Naive thymus-derived CD4-positive, alpha-beta T cell (primary cell): Measurements from ENCODE around the gene CD44. TPM values are rescaled to one million over a fixed set of nuclear protein-coding genes. Genes with fewer than 3 reads are reported as not detected.

Experiments used
- ATAC-seq: fragments of 150-1000 bp; cut with Tn5 transposase; 2 replicates; pipeline ENCODE4 v1.10.0; 2021; ENCODE audit warnings: mild to moderate bottlenecking, moderate library complexity
- CTCF ChIA-PET: fragments of 350-600 bp; sonication (Branson Sonifier 250); formaldehyde crosslinking; loops from one replicate; lab custom pipeline; 2021; ENCODE audit warnings: antibody characterized with exemption; lab: Charles Lee
- POLR2A ChIA-PET: fragments of 350-600 bp; sonication (Branson Sonifier 250); formaldehyde crosslinking; loops from one replicate; lab custom pipeline; 2021; ENCODE audit warnings: antibody characterized with exemption, inconsistent platforms; lab: Charles Lee
- DNase-seq, 9 donors: peaks; one replicate each; pipeline versions ENCODE4 v3.0.0 to v3.0.0-alpha.2; 2020 to 2022; ENCODE audit warnings: mixed read lengths in 1 of 9
- H3K27ac ChIP-seq: one replicate; pipeline ENCODE4 v1.7.0; 2013; ENCODE audit warnings: mild to moderate bottlenecking, low read depth, low read length, moderate library complexity
- H3K27me3 ChIP-seq, 2 donors: one replicate each; pipeline ENCODE4 v1.7.0; 2013; ENCODE audit warnings: low read length in 2 of 2, mild to moderate bottlenecking in 2 of 2, moderate library complexity in 2 of 2; ENCODE audit not compliant: control insufficient read depth in 2 of 2, insufficient read depth in 2 of 2
- H3K36me3 ChIP-seq, 3 experiments: 1 replicate in 2 of 3; 2 replicates in 1 of 3; pipeline ENCODE4 v1.7.0; 2013; ENCODE audit warnings: low read length in 3 of 3, mild to moderate bottlenecking in 3 of 3, moderate library complexity in 1 of 3; ENCODE audit not compliant: insufficient read depth in 3 of 3, control insufficient read depth in 2 of 3
- H3K4me1 ChIP-seq, 2 donors: one replicate each; pipeline ENCODE4 v1.7.0; 2013; ENCODE audit warnings: low read length in 2 of 2, mild to moderate bottlenecking in 2 of 2, moderate library complexity in 1 of 2; ENCODE audit not compliant: control insufficient read depth in 2 of 2, insufficient read depth in 2 of 2
- H3K4me3 ChIP-seq: 2 replicates; pipeline ENCODE4 v1.7.0; 2013; ENCODE audit warnings: mild to moderate bottlenecking, low read length
- H3K9me3 ChIP-seq, 3 experiments: 1 replicate in 2 of 3; 2 replicates in 1 of 3; pipeline ENCODE4 v1.7.0; 2013; ENCODE audit warnings: low read length in 3 of 3; ENCODE audit not compliant: control insufficient read depth in 2 of 3
- H3K27ac Mint-ChIP-seq, 9 donors: one replicate each; pipeline ENCODE4 v1.8.0; 2020 to 2022; ENCODE audit warnings: mixed read lengths in 9 of 9, mild to moderate bottlenecking in 8 of 9, moderate library complexity in 5 of 9, inconsistent platforms in 2 of 9
- H3K27me3 Mint-ChIP-seq, 5 donors: one replicate each; pipeline ENCODE4 v1.8.0; 2021 to 2022; ENCODE audit warnings: mixed read lengths in 5 of 5, mild to moderate bottlenecking in 1 of 5
- H3K36me3 Mint-ChIP-seq, 5 donors: one replicate each; pipeline ENCODE4 v1.8.0; 2020 to 2022; ENCODE audit warnings: mixed read lengths in 5 of 5, mild to moderate bottlenecking in 3 of 5, inconsistent platforms in 1 of 5
- H3K4me1 Mint-ChIP-seq, 7 donors: one replicate each; pipeline ENCODE4 v1.8.0; 2020 to 2022; ENCODE audit warnings: mixed read lengths in 7 of 7, mild to moderate bottlenecking in 3 of 7, inconsistent platforms in 1 of 7
- H3K4me3 Mint-ChIP-seq, 10 donors: one replicate each; pipeline ENCODE4 v1.8.0; 2020 to 2022; ENCODE audit warnings: mild to moderate bottlenecking in 10 of 10, mixed read lengths in 10 of 10, moderate library complexity in 6 of 10, inconsistent platforms in 2 of 10
- H3K9me3 Mint-ChIP-seq, 11 donors: one replicate each; pipeline ENCODE4 v1.8.0; 2020 to 2022; ENCODE audit warnings: mixed read lengths in 11 of 11, mild to moderate bottlenecking in 4 of 11, inconsistent platforms in 1 of 11, moderate library complexity in 1 of 11
- intact Hi-C, 2 donors: fragments of 100-400 bp; cut with micrococcal nuclease; formaldehyde crosslinking; loops; one replicate each; pipeline ENCODE4 v1.15.1; 2023
- polyA plus RNA-seq, 2 donors: library from polyadenylated mRNA; unstranded; fragments of 300-500 nt; fragmentation: Illumina TruSeq; gene quantifications; one replicate each; pipeline ENCODE4 v1.2.3, GENCODE V29; 2021
- total RNA-seq, 6 experiments: library from RNA in 5 of 6; stranded (reverse) in 5 of 6; gene quantifications; 1 replicate in 5 of 6; 2 replicates in 1 of 6; pipeline ENCODE4 v1.2.3 and lab custom pipeline; 2021 to 2026

Gene CD44
- total and polyA plus RNA-seq, 7 experiments from 2014 or later = 332 to 1,223 (median 755) TPM

- Histone ChIP-seq H3K9me3 (peaks cover 0 to 8% (median 0%) of the 10 kb centered on the region in 3 experiments), H3K4me3 (no peak overlapping the region), H3K4me1 (peaks cover 15 to 18% of the 10 kb centered on the region in 2 donors), H3K27me3 (no peaks in the 10 kb centered on the region), H3K36me3 (peaks cover 20 to 56% (median 28%) of the 10 kb centered on the region in 3 experiments), H3K27ac (no peak overlapping the region)
- no peak for DNase-seq
- intact Hi-C loops = loop anchor here in 1 of 2 donors (10.0 kb wide), 1 partner anchor 254 kb away; no protein-coding TSS in a partner anchor
- ChIA-PET POLR2A (interaction anchor here (1.1 to 1.2 kb wide), 3 partner anchors 16 to 297 kb away, joined by 3 to 4 read pairs (median 4); partner anchors contain the start of gene CD44), CTCF (interaction anchor here (0.6 to 1.1 kb wide), 2 partner anchors 68 to 92 kb away, joined by 3 to 5 read pairs; no protein-coding TSS in a partner anchor)
- peaks cover 31 to 72% (median 47%) of the 10 kb centered on the region in 7 donors for H3K4me1 Mint-ChIP-seq
- H3K27ac Mint-ChIP-seq = peak overlapping the region in 8 of 9 donors; percentile 14 to 84 (median 68)
- no peak overlapping the region for H3K4me3 Mint-ChIP-seq
- H3K27me3 Mint-ChIP-seq = no peaks in the 10 kb centered on the region
- peaks cover 4 to 47% (median 23%) of the 10 kb centered on the region in 11 donors for H3K9me3 Mint-ChIP-seq
- H3K36me3 Mint-ChIP-seq = peaks cover 46 to 83% (median 75%) of the 10 kb centered on the region in 5 donors
- ATAC-seq = no peak
Measured at GRCh38 chr11:35231076-35231860, 92.3 kb downstream of the CD44 start.

DNA sequence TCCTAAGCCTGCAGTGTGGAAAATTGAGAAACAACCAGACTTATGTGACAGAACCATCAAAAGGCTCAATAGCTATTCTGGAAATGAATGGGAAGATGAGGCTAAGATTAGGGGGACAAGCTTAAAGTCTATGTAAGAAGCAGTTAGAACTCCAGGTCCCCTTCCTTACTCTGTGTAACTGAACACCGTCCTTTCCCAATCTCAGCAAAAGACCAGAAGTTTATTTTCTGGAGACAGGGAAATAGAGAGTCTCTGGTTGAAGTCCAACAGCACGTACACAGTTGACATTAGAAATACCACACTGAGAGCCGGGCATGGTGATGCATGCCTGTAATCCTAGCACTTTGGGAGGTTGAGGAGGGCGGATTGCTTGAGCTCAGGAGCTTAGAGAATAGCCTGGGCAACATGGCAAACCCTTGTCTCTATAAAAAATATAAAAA, 93.9 kb downstream of the CD44 start:
- Histone ChIP-seq H3K27ac (no peak overlapping the region), H3K4me1 (peaks cover 23 to 34% of the 10 kb centered on the region in 2 donors), H3K36me3 (peaks cover 19 to 39% (median 22%) of the 10 kb centered on the region in 3 experiments), H3K4me3 (no peak overlapping the region), H3K9me3 (peaks cover 0 to 8% (median 0%) of the 10 kb centered on the region in 3 experiments), H3K27me3 (no peaks in the 10 kb centered on the region)
- Mint-ChIP-seq H3K27me3 (no peaks in the 10 kb centered on the region), H3K27ac (peak overlapping the region in 7 of 9 donors; percentile 16 to 89 (median 81)), H3K4me1 (peaks cover 41 to 81% (median 54%) of the 10 kb centered on the region in 7 donors), H3K36me3 (peaks cover 37 to 75% (median 62%) of the 10 kb centered on the region in 5 donors), H3K9me3 (peaks cover 4 to 47% (median 23%) of the 10 kb centered on the region in 11 donors), H3K4me3 (peak overlapping the region in 1 of 10 donors; percentile 14)
- POLR2A ChIA-PET = interaction anchor here (0.9 to 1.3 kb wide), 6 partner anchors 9 to 56 kb away, joined by 3 to 5 read pairs (median 3); no protein-coding TSS in a partner anchor
- no peak for DNase-seq
- CTCF ChIA-PET = interaction anchor here (0.6 to 1.5 kb wide), 3 partner anchors 58 to 129 kb away, joined by 3 to 4 read pairs (median 3); no protein-coding TSS in a partner anchor
- intact Hi-C loops = loop anchor here in 1 of 2 donors (10.0 kb wide), 1 partner anchor 252 kb away; no protein-coding TSS in a partner anchor
- ATAC-seq = no peak

DNA sequence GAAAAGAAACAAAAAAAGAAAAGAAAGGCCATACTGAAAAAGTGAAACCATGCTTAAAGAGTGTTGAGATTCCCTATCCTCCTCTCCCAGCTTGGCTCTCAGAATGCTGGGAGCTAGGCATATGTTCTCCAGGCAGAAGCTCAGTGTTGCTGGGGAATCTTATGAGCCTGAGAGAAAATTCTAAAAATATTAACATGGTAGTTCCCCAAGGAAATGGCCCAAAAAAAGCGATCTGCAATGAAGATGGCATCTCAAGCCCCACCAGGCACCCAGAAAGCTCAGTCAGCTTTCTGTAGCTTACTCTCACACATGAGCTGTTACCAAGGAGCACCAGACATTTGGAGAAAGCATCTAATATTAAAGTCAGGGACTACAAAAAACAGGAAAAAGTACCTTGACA, 94.5 kb downstream of the CD44 start:
- intact Hi-C loops = loop anchor here in 1 of 2 donors (10.0 kb wide), 1 partner anchor 251 kb away; no protein-coding TSS in a partner anchor
- peak overlapping the region in 8 of 9 donors; percentile 16 to 89 (median 82) for H3K27ac Mint-ChIP-seq
- ATAC-seq = no peak
- Histone ChIP-seq H3K27me3 (no peaks in the 10 kb centered on the region), H3K9me3 (peaks cover 0 to 8% (median 0%) of the 10 kb centered on the region in 3 experiments), H3K4me3 (no peak overlapping the region), H3K27ac (no peak overlapping the region), H3K36me3 (peaks cover 16 to 33% (median 17%) of the 10 kb centered on the region in 3 experiments), H3K4me1 (peaks cover 27 to 36% of the 10 kb centered on the region in 2 donors)
- ChIA-PET CTCF (interaction anchor here (0.6 to 1.5 kb wide), 5 partner anchors 13 to 129 kb away, joined by 3 to 4 read pairs (median 3); no protein-coding TSS in a partner anchor), POLR2A (interaction anchor here (0.9 to 1.3 kb wide), 6 partner anchors 9 to 66 kb away, joined by 3 to 5 read pairs (median 4); no protein-coding TSS in a partner anchor)
- no peak for DNase-seq
- H3K4me1 Mint-ChIP-seq = peaks cover 46 to 82% (median 56%) of the 10 kb centered on the region in 7 donors
- peaks cover 33 to 74% (median 56%) of the 10 kb centered on the region in 5 donors for H3K36me3 Mint-ChIP-seq
- no peaks in the 10 kb centered on the region for H3K27me3 Mint-ChIP-seq
- H3K4me3 Mint-ChIP-seq = peak overlapping the region in 3 of 10 donors; percentile 6 to 45 (median 41)
- peaks cover 4 to 47% (median 23%) of the 10 kb centered on the region in 11 donors for H3K9me3 Mint-ChIP-seq

- H3K4me3 Mint-ChIP-seq = peak overlapping the region in 5 of 10 donors; percentile 17 to 70 (median 64)
- no peak for ATAC-seq
- no peak for DNase-seq
- CTCF ChIA-PET = interaction anchor here (0.6 to 1.5 kb wide), 5 partner anchors 12 to 250 kb away, joined by 3 to 5 read pairs (median 4); partner anchors contain the start of gene CD44
- H3K27me3 ChIP-seq = no peaks in the 10 kb centered on the region
- H3K9me3 ChIP-seq = peaks cover 0 to 8% (median 0%) of the 10 kb centered on the region in 3 experiments
- peaks cover 42 to 85% (median 63%) of the 10 kb centered on the region in 7 donors for H3K4me1 Mint-ChIP-seq
- H3K27ac ChIP-seq = no peak overlapping the region
- peaks cover 24 to 64% (median 45%) of the 10 kb centered on the region in 5 donors for H3K36me3 Mint-ChIP-seq
- H3K4me1 ChIP-seq = peaks cover 27 to 36% of the 10 kb centered on the region in 2 donors
- POLR2A ChIA-PET = interaction anchor here (0.6 to 3.0 kb wide), 11 partner anchors 8 to 317 kb away, joined by 3 to 16 read pairs (median 4); no protein-coding TSS in a partner anchor
- peak overlapping the region; percentile 16 to 90 (median 83) for H3K27ac Mint-ChIP-seq
- H3K27me3 Mint-ChIP-seq = peaks cover 0 to 3% (median 0%) of the 10 kb centered on the region in 5 donors
- no peak overlapping the region for H3K4me3 ChIP-seq
- intact Hi-C loops = loop anchor here (2.0 to 10.0 kb wide), 6 partner anchors 18 to 250 kb away; no protein-coding TSS in a partner anchor
- peaks cover 6 to 22% (median 10%) of the 10 kb centered on the region in 3 experiments for H3K36me3 ChIP-seq
- peaks cover 4 to 47% (median 23%) of the 10 kb centered on the region in 11 donors for H3K9me3 Mint-ChIP-seq
Measured at GRCh38 chr11:35234460-35235156, 95.6 kb downstream of the CD44 start.

DNA sequence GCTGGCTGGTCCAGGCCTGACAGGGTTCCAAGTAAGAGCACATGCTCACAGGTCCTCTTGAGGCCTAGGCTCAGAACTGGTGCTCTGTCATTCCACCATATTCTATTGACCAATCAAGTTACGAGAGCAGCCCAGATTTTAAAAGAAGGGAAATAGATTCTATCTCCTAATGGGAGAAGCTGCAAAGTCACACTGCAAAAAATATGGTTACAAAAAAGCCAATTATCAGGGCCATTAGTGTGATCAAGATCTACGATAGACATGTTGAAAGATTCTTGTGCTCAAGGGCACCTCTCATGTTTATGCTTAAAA, 96.1 kb downstream of the CD44 start:
- Histone ChIP-seq H3K36me3 (peaks cover 1 to 17% (median 7%) of the 10 kb centered on the region in 3 experiments), H3K27ac (no peak overlapping the region), H3K9me3 (peaks cover 0 to 8% (median 0%) of the 10 kb centered on the region in 3 experiments), H3K4me3 (no peak overlapping the region), H3K27me3 (no peaks in the 10 kb centered on the region), H3K4me1 (peaks cover 27 to 36% of the 10 kb centered on the region in 2 donors)
- H3K4me3 Mint-ChIP-seq = peak overlapping the region in 7 of 10 donors; percentile 1 to 65 (median 27)
- H3K9me3 Mint-ChIP-seq = peaks cover 4 to 47% (median 23%) of the 10 kb centered on the region in 11 donors
- ChIA-PET POLR2A (interaction anchor here (0.6 to 3.0 kb wide), 11 partner anchors 10 to 317 kb away, joined by 3 to 16 read pairs (median 4); no protein-coding TSS in a partner anchor), CTCF (interaction anchor here (1.2 kb wide), 1 partner anchor 96 kb away, joined by 3 read pairs; the partner anchor contains the start of gene CD44)
- intact Hi-C loops = loop anchor here (2.0 to 10.0 kb wide), 6 partner anchors 18 to 250 kb away; no protein-coding TSS in a partner anchor
- H3K27ac Mint-ChIP-seq = peak overlapping the region; percentile 75 to 94 (median 84)
- peaks cover 42 to 87% (median 65%) of the 10 kb centered on the region in 7 donors for H3K4me1 Mint-ChIP-seq
- peaks cover 19 to 60% (median 40%) of the 10 kb centered on the region in 5 donors for H3K36me3 Mint-ChIP-seq
- DNase-seq (no peak), ATAC-seq (no peak)
- H3K27me3 Mint-ChIP-seq = peaks cover 0 to 6% (median 0%) of the 10 kb centered on the region in 5 donors
